Activated effector memory CD4-positive, alpha-beta T cell treated with anti-CD3 and anti-CD28 coated beads, Interleukin-2, amount 50 U/mL, for 16 hours (primary cell): ENCODE results near the gene ERBB4.

Experiments used
- DNase-seq: peaks from one replicate; pipeline ENCODE4 v3.0.0-alpha.2; 2020

Gene ERBB4

GRCh38 chr2:212538305-212539071, at the start of gene ERBB4:
Gene ERBB4, minus strand, starts transcription at chr2:212538802. Its CDS starts 272 bp downstream, at chr2:212538530.
- no peak for DNase-seq

GRCh38 chr2:212580117-212580516, 41.5 kb upstream of the ERBB4 start:
- DNase-seq: no peak

- no peak for DNase-seq
Measured at GRCh38 chr2:212556296-212556695, 17.7 kb upstream of the ERBB4 start.

GRCh38 chr2:212554233-212554632, 15.6 kb upstream of the ERBB4 start:
- no peak for DNase-seq

GRCh38 chr2:212549941-212550340, 11.3 kb upstream of the ERBB4 start:
- DNase-seq: no peak

GRCh38 chr2:212549463-212549862, 10.9 kb upstream of the ERBB4 start:
- DNase-seq: no peak

- no peak for DNase-seq
Measured at GRCh38 chr2:212548455-212548819, 9.8 kb upstream of the ERBB4 start.

- no peak for DNase-seq
Measured at GRCh38 chr2:212547716-212548454, 9.3 kb upstream of the ERBB4 start.

GRCh38 chr2:212546669-212547068, 8.1 kb upstream of the ERBB4 start:
- no peak for DNase-seq

GRCh38 chr2:212540341-212540740, 1.7 kb upstream of the ERBB4 start:
- DNase-seq: no peak

- DNase-seq: no peak
Measured at GRCh38 chr2:212539072-212539880, 674 bp upstream of the ERBB4 start.

- DNase-seq: no peak
Measured at GRCh38 chr2:212537726-212538304, 787 bp downstream of the ERBB4 start.

GRCh38 chr2:212536817-212537725, 1.5 kb downstream of the ERBB4 start:
- DNase-seq: no peak

GRCh38 chr2:212535996-212536816, 2.4 kb downstream of the ERBB4 start:
- no peak for DNase-seq

- DNase-seq: no peak
Measured at GRCh38 chr2:212534336-212534735, 4.3 kb downstream of the ERBB4 start.

GRCh38 chr2:212532585-212532984, 6.0 kb downstream of the ERBB4 start:
- no peak for DNase-seq

GRCh38 chr2:212532087-212532486, 6.5 kb downstream of the ERBB4 start:
- no peak for DNase-seq

- DNase-seq: no peak
Measured at GRCh38 chr2:212531499-212531898, 7.1 kb downstream of the ERBB4 start.

- no peak for DNase-seq
Measured at GRCh38 chr2:212530991-212531390, 7.6 kb downstream of the ERBB4 start.

GRCh38 chr2:212530373-212530772, 8.2 kb downstream of the ERBB4 start:
- DNase-seq: no peak
